Sigmoid colon (tissue), 7 donors: ENCODE measurements around the gene NMUR2. TPM values are rescaled to one million over a fixed set of nuclear protein-coding genes. Genes with fewer than 3 reads are reported as not detected.

Experiments
- DNase-seq: peaks from one replicate; pipeline ENCODE4 v3.0.0-alpha.2; 2019
- H3K27ac ChIP-seq, 4 donors: fragments of 200-600 bp; sonication (generic); one replicate each; pipeline ENCODE4 v1.5.1; 2016 to 2019; ENCODE audit warnings: mild to moderate bottlenecking in 1 of 4
- H3K27me3 ChIP-seq, 3 donors: fragments of 200-600 bp; sonication (generic); one replicate each; pipeline ENCODE4 v1.5.1; 2019; ENCODE audit warnings: mild to moderate bottlenecking in 1 of 3
- H3K36me3 ChIP-seq, 4 donors: fragments of 200-600 bp; sonication (generic); one replicate each; pipeline ENCODE4 v1.5.1; 2016 to 2019
- H3K4me1 ChIP-seq, 4 donors: fragments of 200-600 bp; sonication (generic); one replicate each; pipeline ENCODE4 v1.5.1; 2017 to 2019
- H3K4me3 ChIP-seq, 4 donors: fragments of 200-600 bp; sonication (generic); one replicate each; pipeline ENCODE4 v1.5.1; 2017 to 2019; ENCODE audit warnings: mild to moderate bottlenecking in 2 of 4, moderate library complexity in 1 of 4
- H3K9me3 ChIP-seq, 4 donors: fragments of 200-600 bp in 3 of 4; sonication (generic) in 3 of 4; one replicate each; pipeline versions ENCODE4 v1.5.1 to v1.6.1; 2013 to 2019
- EP300 ChIP-seq, 4 donors: sonication (generic); formaldehyde crosslinking; IDR thresholded peaks; one replicate each; pipeline ENCODE4 v1.6.1; 2017; ENCODE audit warnings: antibody characterized with exemption in 4 of 4
- POLR2A ChIP-seq, 2 donors: fragments of 450-650 bp; IDR thresholded peaks; one replicate each; pipeline ENCODE4 v1.6.1; 2016; ENCODE audit warnings: antibody characterized with exemption in 2 of 2, mild to moderate bottlenecking in 2 of 2, moderate library complexity in 2 of 2
- POLR2AphosphoS5 ChIP-seq, 4 donors: sonication (generic); formaldehyde crosslinking; IDR thresholded peaks; one replicate each; pipeline ENCODE4 v1.6.1; 2017; ENCODE audit warnings: antibody characterized with exemption in 4 of 4
- WGBS, 2 donors: extraction: QIAGEN DNeasy Blood & Tissue Kit; methylation state at CpG; one replicate each; pipeline ENCODE4 v1.1.7; 2013; 5-methylcytosine and 5-hydroxymethylcytosine counted together
- intact Hi-C: fragments of 100-400 bp; cut with DNase I; formaldehyde crosslinking; loops from one replicate; pipeline ENCODE4 v1.15.1; 2023
- polyA plus RNA-seq, 3 donors: library from polyadenylated mRNA; stranded (reverse); fragments of 200-250 nt; gene quantifications; one replicate each; pipeline ENCODE4 v1.2.3, GENCODE V29; 2013
- total RNA-seq, 4 donors: library from RNA; depleted of rRNA; stranded (reverse); fragments of >200 nt; gene quantifications; one replicate each; pipeline ENCODE4 v1.1.0, GENCODE V29; 2016
- TF ChIP-seq, protein P1 (sequence below), 4 experiments: fragments of 450-650 bp in 3 of 4; fragments of 200-600 bp in 1 of 4; IDR thresholded peaks; one replicate each; pipeline ENCODE4 v1.5.1; 2016 to 2019; ENCODE audit warnings: antibody characterized with exemption in 4 of 4, mild to moderate bottlenecking in 3 of 4, moderate library complexity in 2 of 4
- donor health status: healthy with polysubstance abuse.
- donor health status: Bipolar disorder and iron deficiency.
- donor health status: healthy.

Gene NMUR2, protein sequence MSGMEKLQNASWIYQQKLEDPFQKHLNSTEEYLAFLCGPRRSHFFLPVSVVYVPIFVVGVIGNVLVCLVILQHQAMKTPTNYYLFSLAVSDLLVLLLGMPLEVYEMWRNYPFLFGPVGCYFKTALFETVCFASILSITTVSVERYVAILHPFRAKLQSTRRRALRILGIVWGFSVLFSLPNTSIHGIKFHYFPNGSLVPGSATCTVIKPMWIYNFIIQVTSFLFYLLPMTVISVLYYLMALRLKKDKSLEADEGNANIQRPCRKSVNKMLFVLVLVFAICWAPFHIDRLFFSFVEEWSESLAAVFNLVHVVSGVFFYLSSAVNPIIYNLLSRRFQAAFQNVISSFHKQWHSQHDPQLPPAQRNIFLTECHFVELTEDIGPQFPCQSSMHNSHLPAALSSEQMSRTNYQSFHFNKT
- total RNA-seq (not detected), polyA plus RNA-seq (not detected)

DNA sequence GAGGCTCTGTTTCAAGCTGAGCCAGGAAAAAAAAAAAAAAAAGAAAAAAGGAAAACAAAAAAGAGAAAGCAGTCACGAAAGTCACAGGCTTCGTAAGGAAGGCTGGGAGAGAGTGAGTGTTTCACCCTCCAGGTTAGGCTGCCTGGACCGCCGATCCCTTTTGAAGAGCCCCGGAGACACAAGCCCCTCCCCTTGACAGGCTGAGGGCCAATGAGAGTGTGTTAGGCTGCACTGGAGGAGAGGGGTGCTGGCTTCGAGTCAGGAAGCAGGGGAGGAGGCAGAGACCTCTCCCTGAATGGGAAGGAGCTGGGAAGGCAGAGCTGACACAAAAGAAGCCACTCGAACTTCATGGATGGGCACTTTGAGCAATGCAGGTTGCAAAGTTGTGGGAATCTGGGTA, at the start of gene NMUR2:
Gene NMUR2 (minus strand): TSS at position 135 of the 400 bp plus-strand sequence. CDS start 166 bp downstream, outside the sequence.
- no peak for DNase-seq
- Histone ChIP-seq H3K27ac (no peak within 1 kb of the TSS), H3K9me3 (no peaks in the 10 kb centered on the region), H3K4me3 (no peak within 1 kb of the TSS), H3K36me3 (no peaks in the 10 kb centered on the region), H3K4me1 (no peaks in the 10 kb centered on the region), H3K27me3 (no peaks in the 10 kb centered on the region)
- intact Hi-C loops = no loop called here
- TF ChIP-seq EP300 (IDR thresholded peaks at IDR 0.05) = no peak
- TF ChIP-seq, protein P1, sequence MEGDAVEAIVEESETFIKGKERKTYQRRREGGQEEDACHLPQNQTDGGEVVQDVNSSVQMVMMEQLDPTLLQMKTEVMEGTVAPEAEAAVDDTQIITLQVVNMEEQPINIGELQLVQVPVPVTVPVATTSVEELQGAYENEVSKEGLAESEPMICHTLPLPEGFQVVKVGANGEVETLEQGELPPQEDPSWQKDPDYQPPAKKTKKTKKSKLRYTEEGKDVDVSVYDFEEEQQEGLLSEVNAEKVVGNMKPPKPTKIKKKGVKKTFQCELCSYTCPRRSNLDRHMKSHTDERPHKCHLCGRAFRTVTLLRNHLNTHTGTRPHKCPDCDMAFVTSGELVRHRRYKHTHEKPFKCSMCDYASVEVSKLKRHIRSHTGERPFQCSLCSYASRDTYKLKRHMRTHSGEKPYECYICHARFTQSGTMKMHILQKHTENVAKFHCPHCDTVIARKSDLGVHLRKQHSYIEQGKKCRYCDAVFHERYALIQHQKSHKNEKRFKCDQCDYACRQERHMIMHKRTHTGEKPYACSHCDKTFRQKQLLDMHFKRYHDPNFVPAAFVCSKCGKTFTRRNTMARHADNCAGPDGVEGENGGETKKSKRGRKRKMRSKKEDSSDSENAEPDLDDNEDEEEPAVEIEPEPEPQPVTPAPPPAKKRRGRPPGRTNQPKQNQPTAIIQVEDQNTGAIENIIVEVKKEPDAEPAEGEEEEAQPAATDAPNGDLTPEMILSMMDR (IDR thresholded peaks at IDR 0.05) = no peak
- no peak for TF ChIP-seq POLR2A (IDR thresholded peaks at IDR 0.05)
- WGBS, 2 donors = 12 to 23% methylated on average over 7 of the region's 7 CpGs

DNA sequence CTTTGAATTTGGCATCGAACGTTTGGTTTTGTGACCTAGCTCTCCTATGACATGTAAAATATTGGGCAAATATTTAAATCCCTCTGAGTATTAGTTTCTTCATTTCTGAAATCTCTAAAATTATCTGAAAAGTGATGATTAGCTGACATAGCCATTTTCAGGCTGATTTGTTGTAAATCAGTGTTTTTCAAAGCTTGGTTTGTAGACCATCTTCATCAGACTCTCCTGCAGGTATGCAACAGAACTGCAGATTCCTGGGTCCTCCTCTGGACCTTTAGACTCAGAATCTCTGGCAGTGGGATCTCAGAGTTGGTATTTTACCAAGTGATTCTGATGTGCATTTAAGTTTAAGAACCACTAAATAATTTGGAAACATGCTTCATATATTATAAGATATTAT, 38.9 kb upstream of the NMUR2 start:
- no peaks in the 10 kb centered on the region for H3K4me1 ChIP-seq
- no peaks in the 10 kb centered on the region for H3K27me3 ChIP-seq
- no peaks in the 10 kb centered on the region for H3K36me3 ChIP-seq
- no peak overlapping the region for H3K4me3 ChIP-seq
- 82 to 84% methylated on average over 2 of the region's 2 CpGs for WGBS, 2 donors
- no peak overlapping the region for H3K27ac ChIP-seq
- no peaks in the 10 kb centered on the region for H3K9me3 ChIP-seq
- intact Hi-C loops = no loop called here
- TF ChIP-seq, protein P1 (IDR thresholded peaks at IDR 0.05) = no peak
- no peak for TF ChIP-seq POLR2AphosphoS5 (IDR thresholded peaks at IDR 0.05)
- TF ChIP-seq EP300 (IDR thresholded peaks at IDR 0.05) = no peak
- no peak for TF ChIP-seq POLR2A (IDR thresholded peaks at IDR 0.05)
- DNase-seq = no peak

DNA sequence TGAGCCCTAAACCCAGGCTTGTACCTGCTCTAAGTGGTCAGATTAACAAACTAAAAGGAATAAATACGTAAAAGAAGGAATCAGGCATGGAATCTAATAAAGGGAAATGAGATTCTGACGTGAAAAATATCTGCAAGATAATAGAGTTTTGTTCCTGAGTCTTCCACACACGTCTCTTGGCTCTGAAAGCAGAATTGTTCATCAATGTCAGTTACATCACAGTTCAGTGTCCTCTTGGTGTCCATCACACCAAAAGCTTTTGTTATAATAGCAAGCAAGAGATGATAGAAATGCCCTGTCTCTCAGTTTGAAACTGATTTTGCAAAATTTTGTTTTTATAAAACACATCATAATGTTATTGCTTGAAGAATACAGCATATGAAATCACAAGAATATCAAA, 34.7 kb upstream of the NMUR2 start:
- Histone ChIP-seq H3K27me3 (no peaks in the 10 kb centered on the region), H3K36me3 (no peaks in the 10 kb centered on the region), H3K27ac (no peak overlapping the region), H3K4me1 (no peaks in the 10 kb centered on the region), H3K4me3 (no peak overlapping the region), H3K9me3 (no peaks in the 10 kb centered on the region)
- no peak for DNase-seq
- intact Hi-C loops = no loop called here
- WGBS, 2 donors = 50 to 69% methylated on average over 3 of the region's 3 CpGs
- TF ChIP-seq POLR2AphosphoS5 (IDR thresholded peaks at IDR 0.05) (no peak), POLR2A (IDR thresholded peaks at IDR 0.05) (no peak), EP300 (IDR thresholded peaks at IDR 0.05) (no peak)
- TF ChIP-seq, protein P1 (IDR thresholded peaks at IDR 0.05) = no peak

DNA sequence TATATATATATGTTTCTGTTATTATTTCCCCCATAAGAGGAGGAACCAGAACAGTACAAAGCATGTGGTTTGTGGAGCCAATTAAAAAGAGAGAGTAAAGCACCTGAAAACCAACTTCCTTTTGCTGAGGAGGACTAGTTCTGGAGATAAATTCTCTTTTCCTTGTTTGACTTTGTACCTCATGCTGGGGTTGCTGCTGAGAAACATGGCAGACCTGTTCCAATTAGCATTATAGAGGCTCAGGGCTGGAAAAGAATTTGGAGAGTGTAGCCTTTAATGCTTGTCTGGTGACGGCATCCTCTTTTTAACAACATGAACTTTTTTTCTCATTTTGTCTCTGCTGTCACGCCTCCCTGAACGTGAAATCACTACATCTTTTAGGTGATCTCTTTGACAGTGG, 32.8 kb upstream of the NMUR2 start:
- no peak for DNase-seq
- intact Hi-C loops = no loop called here
- no peaks in the 10 kb centered on the region for H3K4me1 ChIP-seq
- TF ChIP-seq, protein P1 (IDR thresholded peaks at IDR 0.05) = no peak
- TF ChIP-seq EP300 (IDR thresholded peaks at IDR 0.05) = no peak
- no peak for TF ChIP-seq POLR2AphosphoS5 (IDR thresholded peaks at IDR 0.05)
- H3K27ac ChIP-seq = no peak overlapping the region
- H3K36me3 ChIP-seq = no peaks in the 10 kb centered on the region
- H3K9me3 ChIP-seq = no peaks in the 10 kb centered on the region
- no peak overlapping the region for H3K4me3 ChIP-seq
- 57 to 66% methylated on average over 3 of the region's 3 CpGs for WGBS, 2 donors
- H3K27me3 ChIP-seq = no peaks in the 10 kb centered on the region

DNA sequence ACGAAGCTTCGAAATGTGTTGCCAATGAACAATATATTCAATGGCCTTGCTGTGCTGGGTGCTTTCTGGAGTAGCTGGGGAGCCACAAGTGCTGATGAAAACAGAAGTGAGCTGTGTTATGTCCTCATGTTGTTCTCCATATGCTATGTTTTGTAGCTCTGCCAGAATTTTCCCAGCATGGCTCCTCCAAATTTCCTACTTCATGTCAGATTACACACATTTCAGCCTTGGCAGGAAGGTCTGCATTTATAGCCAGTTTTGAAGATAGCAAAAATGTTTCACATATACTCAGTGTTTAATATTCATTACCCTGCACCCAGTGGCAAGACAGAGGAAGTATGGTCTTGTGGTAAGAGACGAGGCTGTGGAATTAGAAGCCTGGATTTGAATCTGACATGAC, 22.6 kb upstream of the NMUR2 start:
- Histone ChIP-seq H3K27ac (no peak overlapping the region), H3K4me1 (no peaks in the 10 kb centered on the region), H3K27me3 (no peaks in the 10 kb centered on the region), H3K36me3 (no peaks in the 10 kb centered on the region), H3K4me3 (no peak overlapping the region), H3K9me3 (no peaks in the 10 kb centered on the region)
- WGBS, 2 donors = 19 to 50% methylated on average over 3 of the region's 3 CpGs
- TF ChIP-seq, protein P1 (IDR thresholded peaks at IDR 0.05) = no peak
- TF ChIP-seq POLR2AphosphoS5 (IDR thresholded peaks at IDR 0.05) = no peak
- TF ChIP-seq POLR2A (IDR thresholded peaks at IDR 0.05) = no peak
- no peak for TF ChIP-seq EP300 (IDR thresholded peaks at IDR 0.05)
- DNase-seq = no peak
- intact Hi-C loops = no loop called here
